HEK293 (cell line): ENCODE measurements around the gene PPIL6.
A peak's percentile ranks its signal among the peaks of the same experiment; 100 is the strongest.

ENCODE experiments used
- CTCF ChIA-PET: fragments of 350-600 bp; formaldehyde crosslinking; extraction: SDS; loops from one replicate; lab custom pipeline; 2021; ENCODE audit warnings: antibody characterized with exemption; lab: Yijun Ruan, JAX
- POLR2A ChIA-PET: fragments of 300-600 bp; formaldehyde crosslinking; extraction: SDS; loops from one replicate; lab custom pipeline; 2020; ENCODE audit warnings: antibody characterized with exemption, inconsistent platforms; lab: Yijun Ruan, JAX
- H3K27ac ChIP-seq: fragments of 200-500 bp; sonication (Bioruptor generic); 2 replicates; pipeline ENCODE4 v1.5.1; 2014; ENCODE audit warnings: low read depth, low read length, control low read depth, inconsistent platforms; ENCODE audit errors: extremely low read depth
- H3K36me3 ChIP-seq, 2 experiments: fragments of 200-500 bp in 1 of 2; sonication (Bioruptor generic) in 1 of 2; 1 replicate in 1 of 2; 2 replicates in 1 of 2; pipeline ENCODE4 v1.5.1; 2014 to 2017; ENCODE audit warnings: inconsistent platforms in 2 of 2, low read length in 2 of 2; ENCODE audit not compliant: control insufficient read depth in 2 of 2, insufficient read depth in 1 of 2
- H3K4me1 ChIP-seq: fragments of 200-500 bp; sonication (Bioruptor generic); 2 replicates; pipeline ENCODE4 v1.5.1; 2014; ENCODE audit warnings: mild to moderate bottlenecking, low read length, inconsistent platforms; ENCODE audit not compliant: control insufficient read depth, insufficient read depth
- H3K4me3 ChIP-seq: 2 replicates; pipeline ENCODE4 v1.5.1; 2011; ENCODE audit warnings: low read depth, mild to moderate bottlenecking, control low read depth, low read length, moderate library complexity
- H3K9me3 ChIP-seq: fragments of 200-500 bp; sonication (Bioruptor generic); 2 replicates; pipeline ENCODE4 v1.5.1; 2014; ENCODE audit warnings: low read depth, low read length, inconsistent platforms; ENCODE audit not compliant: control insufficient read depth, insufficient read depth
- GLIS2 ChIP-seq: fragments of 450-650 bp; formaldehyde crosslinking; IDR thresholded peaks from 2 replicates; pipeline ENCODE4 v1.5.1; 2016; ENCODE audit warnings: missing biosample characterization, missing genetic modification characterization
- HOXD13 ChIP-seq: sonication (generic); formaldehyde crosslinking; IDR thresholded peaks from 2 replicates; pipeline ENCODE4 v1.8.0; 2022; ENCODE audit warnings: missing genetic modification reagents, borderline replicate concordance
- ZFP3 ChIP-seq: fragments of 450-650 bp; formaldehyde crosslinking; IDR thresholded peaks from 2 replicates; pipeline ENCODE4 v1.5.1; 2016; ENCODE audit warnings: low read depth, missing biosample characterization, missing genetic modification characterization
- ZIC2 ChIP-seq: fragments of 450-650 bp; formaldehyde crosslinking; IDR thresholded peaks from 2 replicates; pipeline ENCODE4 v1.5.1; 2016; ENCODE audit warnings: missing biosample characterization, missing genetic modification characterization
- ZNF121 ChIP-seq: fragments of 450-650 bp; formaldehyde crosslinking; IDR thresholded peaks from 2 replicates; pipeline ENCODE4 v1.5.1; 2016; ENCODE audit warnings: missing biosample characterization, missing genetic modification characterization
- ZNF132 ChIP-seq: fragments of 450-650 bp; formaldehyde crosslinking; IDR thresholded peaks from 2 replicates; pipeline ENCODE4 v1.5.1; 2017; ENCODE audit warnings: missing biosample characterization, missing genetic modification characterization, borderline replicate concordance
- ZNF184 ChIP-seq: fragments of 450-650 bp; IDR thresholded peaks from 2 replicates; pipeline ENCODE4 v1.5.1; 2018; ENCODE audit warnings: missing biosample characterization, mild to moderate bottlenecking, missing genetic modification characterization
- ZNF19 ChIP-seq: fragments of 450-650 bp; formaldehyde crosslinking; IDR thresholded peaks from 2 replicates; pipeline ENCODE4; 2016; ENCODE audit warnings: missing biosample characterization, missing genetic modification characterization, low read depth
- ZNF23 ChIP-seq: fragments of 450-650 bp; formaldehyde crosslinking; IDR thresholded peaks from 2 replicates; pipeline ENCODE4 v1.5.1; 2016; ENCODE audit warnings: missing biosample characterization, missing genetic modification characterization, borderline replicate concordance
- ZNF248 ChIP-seq: fragments of 450-650 bp; formaldehyde crosslinking; IDR thresholded peaks from 2 replicates; pipeline ENCODE4 v1.5.1; 2017; ENCODE audit warnings: missing biosample characterization, missing genetic modification characterization
- ZNF341 ChIP-seq: fragments of 450-650 bp; formaldehyde crosslinking; IDR thresholded peaks from 2 replicates; pipeline ENCODE4; 2016; ENCODE audit warnings: low read depth, missing biosample characterization, missing genetic modification characterization
- ZNF394 ChIP-seq: fragments of 450-650 bp; formaldehyde crosslinking; IDR thresholded peaks from 2 replicates; pipeline ENCODE4 v1.5.1; 2016; ENCODE audit warnings: missing biosample characterization, missing genetic modification characterization, mild to moderate bottlenecking, moderate library complexity, borderline replicate concordance
- ZNF600 ChIP-seq: fragments of 450-650 bp; formaldehyde crosslinking; IDR thresholded peaks from 2 replicates; pipeline ENCODE4 v1.5.1; 2016; ENCODE audit warnings: missing biosample characterization, missing genetic modification characterization
- ZNF629 ChIP-seq: fragments of 450-650 bp; formaldehyde crosslinking; IDR thresholded peaks from 2 replicates; pipeline ENCODE4 v1.5.1; 2017; ENCODE audit warnings: missing biosample characterization, missing genetic modification characterization
- ZNF747 ChIP-seq: fragments of 450-650 bp; formaldehyde crosslinking; IDR thresholded peaks from 2 replicates; pipeline ENCODE4 v1.5.1; 2016; ENCODE audit warnings: missing biosample characterization, missing genetic modification characterization
- ZNF837 ChIP-seq: fragments of 450-650 bp; formaldehyde crosslinking; IDR thresholded peaks from 2 replicates; pipeline ENCODE4 v1.5.1; 2016; ENCODE audit warnings: missing biosample characterization, missing genetic modification characterization
- TF ChIP-seq, protein P1 (sequence below): fragments of 450-650 bp; formaldehyde crosslinking; IDR thresholded peaks from 2 replicates; pipeline ENCODE4 v1.5.1; 2017; ENCODE audit warnings: missing biosample characterization, missing genetic modification characterization
- TF ChIP-seq, protein P2 (sequence below): fragments of 450-650 bp; formaldehyde crosslinking; IDR thresholded peaks from 2 replicates; pipeline ENCODE4 v1.5.1; 2016; ENCODE audit warnings: missing biosample characterization, missing genetic modification characterization
- TF ChIP-seq, protein P3 (sequence below): fragments of 450-650 bp; formaldehyde crosslinking; IDR thresholded peaks from 2 replicates; pipeline ENCODE4; 2016; ENCODE audit warnings: missing biosample characterization, missing genetic modification characterization
- TF ChIP-seq, protein P4 (sequence below): fragments of 450-650 bp; formaldehyde crosslinking; IDR thresholded peaks from 2 replicates; pipeline ENCODE4 v1.5.1; 2017; ENCODE audit warnings: missing biosample characterization, mild to moderate bottlenecking, missing genetic modification characterization, moderate library complexity

The PPIL6 gene

DNA sequence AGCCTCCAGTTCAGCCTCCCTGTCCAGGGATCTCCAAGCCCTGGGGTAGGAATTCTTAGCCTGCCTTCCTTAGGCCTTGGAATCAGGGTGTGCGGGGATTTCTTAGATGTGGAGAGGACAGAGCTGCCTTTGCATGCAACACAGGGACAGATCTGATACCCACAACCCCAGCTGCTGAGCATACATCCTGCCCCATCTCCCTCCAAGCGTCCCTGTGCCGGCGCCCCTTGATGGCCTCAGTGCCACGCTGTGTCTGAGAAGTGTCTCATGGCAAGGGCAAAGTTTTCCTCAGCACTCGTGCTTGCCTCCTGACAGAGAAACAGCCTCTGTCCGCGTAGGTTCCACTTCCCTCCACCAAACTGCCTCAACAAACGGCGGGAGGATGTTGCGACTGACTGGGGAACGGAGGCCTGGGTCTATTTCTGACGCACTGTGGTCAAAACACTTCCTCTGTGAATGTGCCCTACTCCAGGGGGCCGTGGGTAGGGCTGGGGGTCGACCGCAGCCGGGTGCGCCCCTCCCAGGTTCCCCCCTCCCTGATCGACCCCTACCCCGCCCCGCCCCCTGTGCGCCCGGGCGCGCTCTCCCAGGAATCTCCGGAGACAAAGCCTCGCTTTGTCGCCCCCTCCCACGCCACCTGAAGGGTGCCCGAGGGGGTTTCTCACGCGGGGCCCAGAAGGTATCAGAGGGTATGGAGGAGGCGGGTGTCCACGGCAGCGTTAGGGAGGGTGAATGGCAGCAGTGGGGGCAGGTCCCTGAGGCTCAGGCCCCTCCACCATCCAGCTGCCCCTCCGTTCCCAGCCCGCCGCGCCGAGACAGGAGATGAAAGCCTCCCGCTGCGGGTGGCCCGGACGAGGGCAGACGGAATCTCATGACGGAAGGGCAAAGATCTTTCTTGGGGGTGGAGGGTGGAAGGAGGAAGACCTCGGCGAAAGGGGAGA, 14.3 kb upstream of the PPIL6 start (continued):
- TF ChIP-seq ZNF121 (tag by site-specific recombination) (no peak), ZNF747 (tag by site-specific recombination) (no peak)

DNA sequence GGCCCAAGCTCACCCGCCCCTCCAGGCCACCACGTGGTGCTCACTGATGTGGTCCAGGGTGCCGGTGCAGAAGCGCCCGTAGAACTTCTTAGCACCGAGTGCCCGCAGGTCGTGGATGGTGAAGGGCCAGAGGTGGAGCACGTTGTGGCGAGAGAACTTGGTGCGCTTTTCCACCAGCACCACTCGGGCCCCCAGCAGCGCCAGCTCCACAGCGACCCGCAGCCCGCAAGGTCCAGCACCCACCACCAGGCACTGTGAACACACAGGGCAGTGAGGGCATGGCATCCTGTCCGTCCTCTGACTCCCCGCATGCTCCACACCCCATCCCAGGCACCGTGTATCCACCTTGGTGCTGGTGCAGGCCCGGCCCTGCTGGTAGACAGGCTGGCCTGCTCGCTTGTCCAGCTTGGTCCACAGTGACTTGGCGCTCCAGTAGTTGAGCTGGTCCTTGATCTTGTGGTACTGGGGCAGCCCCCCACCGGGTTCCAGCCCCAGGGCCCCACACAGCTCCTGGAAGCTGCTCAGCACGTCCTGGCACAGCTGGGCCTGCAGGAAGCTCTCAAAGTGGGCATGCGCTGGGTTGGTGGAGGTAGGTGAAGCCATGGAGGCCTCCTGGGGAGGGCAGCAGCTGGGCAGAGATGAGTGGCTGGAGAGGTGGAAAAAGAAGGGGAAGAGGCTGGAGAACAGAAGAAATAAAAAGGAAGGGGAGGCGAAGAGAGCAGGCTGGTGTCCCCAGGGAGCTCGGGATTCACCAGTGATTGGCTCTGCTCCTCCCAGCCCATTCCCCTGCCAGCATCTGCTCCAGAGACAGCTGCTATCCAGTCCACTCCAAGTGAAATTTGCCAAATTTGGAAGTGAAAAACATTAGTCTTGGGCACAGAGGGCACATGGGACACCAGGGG, 13.4 kb upstream of the PPIL6 start:
- ChIA-PET CTCF (interaction anchor here (1.8 to 3.3 kb wide), 2 partner anchors 12 to 71 kb away, joined by 4 to 21 read pairs; partner anchors contain the start of genes PPIL6 and SMPD2), POLR2A (interaction anchor here (1.3 to 5.2 kb wide), 4 partner anchors 9 to 71 kb away, joined by 3 to 39 read pairs (median 8); partner anchors contain the start of genes CD164, PPIL6 and SMPD2)
- Histone ChIP-seq H3K27ac (no peak overlapping the region), H3K36me3 (peaks cover 0 to 27% of the 10 kb centered on the region in 2 experiments; a peak in 1 of 3 replicates), H3K9me3 (no peaks in the 10 kb centered on the region), H3K4me1 (no peaks in the 10 kb centered on the region), H3K4me3 (no peak overlapping the region)
- TF ChIP-seq ZNF600 (0 out of 2 replicates have a peak, but pooled peaks have one; percentile 1), GLIS2 (tag by site-specific recombination) (0 out of 2 replicates have a peak, but pooled peaks have one; percentile 30), ZIC2 (peak; percentile 73), ZNF132 (no peak), HOXD13 (CRISPR knock-in tag) (no peak)

DNA sequence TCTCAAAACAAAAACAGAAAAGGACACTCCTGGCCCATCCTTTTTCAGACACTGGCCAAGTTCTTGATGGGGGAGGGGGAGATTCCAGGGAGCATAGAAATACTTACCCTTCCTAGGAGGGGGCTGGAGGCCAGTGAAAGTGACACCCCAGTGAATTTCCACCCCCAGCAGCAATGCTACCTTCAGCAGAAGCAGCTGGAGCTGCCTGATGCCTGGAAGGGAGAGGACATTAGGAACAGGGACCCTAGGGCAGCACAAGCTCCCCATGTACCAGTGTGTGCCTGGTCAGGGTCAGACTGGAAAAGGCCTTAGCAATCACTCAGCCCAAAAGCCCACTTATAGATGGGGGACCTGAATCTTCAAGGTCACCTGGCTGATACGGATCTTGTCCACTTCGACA, 12.7 kb upstream of the PPIL6 start:
- CTCF ChIA-PET = interaction anchor here (1.8 to 3.3 kb wide), 2 partner anchors 11 to 70 kb away, joined by 4 to 21 read pairs; partner anchors contain the start of genes PPIL6 and SMPD2
- Histone ChIP-seq H3K27ac (no peak overlapping the region), H3K4me3 (no peak overlapping the region), H3K4me1 (no peaks in the 10 kb centered on the region), H3K36me3 (peaks cover 0 to 23% of the 10 kb centered on the region in 2 experiments; a peak in 1 of 3 replicates), H3K9me3 (no peaks in the 10 kb centered on the region)
- 0 out of 2 replicates have a peak, but pooled peaks have one; percentile 28 for TF ChIP-seq ZNF341
- no peak for TF ChIP-seq ZNF121 (tag by site-specific recombination)
- TF ChIP-seq ZNF394 = no peak
- TF ChIP-seq ZNF23 = no peak
- TF ChIP-seq ZNF600 = 0 out of 2 replicates have a peak, but pooled peaks have one; percentile 10
- POLR2A ChIA-PET = interaction anchor here (1.4 to 5.2 kb wide), 2 partner anchors 8 to 12 kb away, joined by 13 to 39 read pairs; partner anchors contain the start of genes PPIL6 and SMPD2

DNA sequence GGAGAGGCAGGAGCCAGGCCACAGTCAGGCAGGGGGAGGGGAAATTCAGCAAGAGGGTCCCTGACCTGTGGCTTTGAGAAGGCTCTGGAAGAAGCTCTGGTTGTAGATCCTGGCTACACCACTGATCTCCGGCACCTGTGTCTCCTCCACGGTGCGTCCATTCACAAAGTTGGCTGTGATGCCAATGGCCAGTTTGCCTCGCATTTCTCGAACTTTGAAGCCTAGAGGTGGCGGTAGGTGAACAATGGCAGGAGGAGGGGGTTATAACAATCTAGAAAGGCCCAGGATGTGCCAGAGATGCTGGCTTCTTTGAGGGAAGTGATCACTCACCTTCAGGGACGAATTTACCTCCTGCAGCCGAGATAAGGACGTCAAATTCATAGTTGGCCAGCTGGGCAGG, 11.8 kb upstream of the PPIL6 start:
- CTCF ChIA-PET = interaction anchor here (0.6 to 1.8 kb wide), 3 partner anchors 18 to 69 kb away, joined by 3 to 4 read pairs (median 3); no protein-coding TSS in a partner anchor
- Histone ChIP-seq H3K27ac (no peak overlapping the region), H3K4me1 (no peaks in the 10 kb centered on the region), H3K4me3 (no peak overlapping the region), H3K36me3 (peaks cover 0 to 24% of the 10 kb centered on the region in 2 experiments; a peak in 1 of 3 replicates), H3K9me3 (no peaks in the 10 kb centered on the region)
- TF ChIP-seq ZNF837 = no peak
- TF ChIP-seq, protein P1, sequence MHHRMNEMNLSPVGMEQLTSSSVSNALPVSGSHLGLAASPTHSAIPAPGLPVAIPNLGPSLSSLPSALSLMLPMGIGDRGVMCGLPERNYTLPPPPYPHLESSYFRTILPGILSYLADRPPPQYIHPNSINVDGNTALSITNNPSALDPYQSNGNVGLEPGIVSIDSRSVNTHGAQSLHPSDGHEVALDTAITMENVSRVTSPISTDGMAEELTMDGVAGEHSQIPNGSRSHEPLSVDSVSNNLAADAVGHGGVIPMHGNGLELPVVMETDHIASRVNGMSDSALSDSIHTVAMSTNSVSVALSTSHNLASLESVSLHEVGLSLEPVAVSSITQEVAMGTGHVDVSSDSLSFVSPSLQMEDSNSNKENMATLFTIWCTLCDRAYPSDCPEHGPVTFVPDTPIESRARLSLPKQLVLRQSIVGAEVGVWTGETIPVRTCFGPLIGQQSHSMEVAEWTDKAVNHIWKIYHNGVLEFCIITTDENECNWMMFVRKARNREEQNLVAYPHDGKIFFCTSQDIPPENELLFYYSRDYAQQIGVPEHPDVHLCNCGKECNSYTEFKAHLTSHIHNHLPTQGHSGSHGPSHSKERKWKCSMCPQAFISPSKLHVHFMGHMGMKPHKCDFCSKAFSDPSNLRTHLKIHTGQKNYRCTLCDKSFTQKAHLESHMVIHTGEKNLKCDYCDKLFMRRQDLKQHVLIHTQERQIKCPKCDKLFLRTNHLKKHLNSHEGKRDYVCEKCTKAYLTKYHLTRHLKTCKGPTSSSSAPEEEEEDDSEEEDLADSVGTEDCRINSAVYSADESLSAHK (tag by site-specific recombination) = no peak
- TF ChIP-seq ZNF19 (tag by site-specific recombination) = no peak
- TF ChIP-seq, protein P2, sequence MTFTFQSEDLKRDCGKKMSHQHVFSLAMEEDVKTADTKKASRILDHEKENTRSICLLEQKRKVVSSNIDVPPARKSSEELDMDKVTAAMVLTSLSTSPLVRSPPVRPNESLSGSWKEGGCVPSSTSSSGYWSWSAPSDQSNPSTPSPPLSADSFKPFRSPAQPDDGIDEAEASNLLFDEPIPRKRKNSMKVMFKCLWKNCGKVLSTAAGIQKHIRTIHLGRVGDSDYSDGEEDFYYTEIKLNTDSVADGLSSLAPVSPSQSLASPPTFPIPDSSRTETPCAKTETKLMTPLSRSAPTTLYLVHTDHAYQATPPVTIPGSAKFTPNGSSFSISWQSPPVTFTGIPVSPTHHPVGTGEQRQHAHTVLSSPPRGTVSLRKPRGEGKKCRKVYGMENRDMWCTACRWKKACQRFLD (tag by site-specific recombination) = no peak
- TF ChIP-seq, protein P3, sequence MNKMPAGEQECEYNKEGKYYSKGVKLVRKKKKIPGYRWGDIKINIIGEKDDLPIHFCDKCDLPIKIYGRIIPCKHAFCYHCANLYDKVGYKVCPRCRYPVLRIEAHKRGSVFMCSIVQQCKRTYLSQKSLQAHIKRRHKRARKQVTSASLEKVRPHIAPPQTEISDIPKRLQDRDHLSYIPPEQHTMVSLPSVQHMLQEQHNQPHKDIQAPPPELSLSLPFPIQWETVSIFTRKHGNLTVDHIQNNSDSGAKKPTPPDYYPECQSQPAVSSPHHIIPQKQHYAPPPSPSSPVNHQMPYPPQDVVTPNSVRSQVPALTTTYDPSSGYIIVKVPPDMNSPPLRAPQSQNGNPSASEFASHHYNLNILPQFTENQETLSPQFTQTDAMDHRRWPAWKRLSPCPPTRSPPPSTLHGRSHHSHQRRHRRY (tag by site-specific recombination) = no peak
- no peak for TF ChIP-seq ZNF184 (tag by site-specific recombination)
- TF ChIP-seq, protein P4, sequence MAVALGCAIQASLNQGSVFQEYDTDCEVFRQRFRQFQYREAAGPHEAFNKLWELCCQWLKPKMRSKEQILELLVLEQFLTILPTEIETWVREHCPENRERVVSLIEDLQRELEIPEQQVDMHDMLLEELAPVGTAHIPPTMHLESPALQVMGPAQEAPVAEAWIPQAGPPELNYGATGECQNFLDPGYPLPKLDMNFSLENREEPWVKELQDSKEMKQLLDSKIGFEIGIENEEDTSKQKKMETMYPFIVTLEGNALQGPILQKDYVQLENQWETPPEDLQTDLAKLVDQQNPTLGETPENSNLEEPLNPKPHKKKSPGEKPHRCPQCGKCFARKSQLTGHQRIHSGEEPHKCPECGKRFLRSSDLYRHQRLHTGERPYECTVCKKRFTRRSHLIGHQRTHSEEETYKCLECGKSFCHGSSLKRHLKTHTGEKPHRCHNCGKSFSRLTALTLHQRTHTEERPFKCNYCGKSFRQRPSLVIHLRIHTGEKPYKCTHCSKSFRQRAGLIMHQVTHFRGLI = no peak
- no peak for TF ChIP-seq ZNF629
- TF ChIP-seq ZNF248 (tag by site-specific recombination) = no peak
- TF ChIP-seq ZFP3 (tag by site-specific recombination) = no peak
- POLR2A ChIA-PET = interaction anchor here (0.7 to 2.8 kb wide), 2 partner anchors 11 to 30 kb away, joined by 3 to 17 read pairs; partner anchors contain the start of genes PPIL6 and SMPD2
